HG03196 (cell line): Measurements from ENCODE around the gene ZNF286A.
"Not testable (repeated sequence)": the region's sequence is repeated elsewhere in the genome, so short reads cannot be mapped to it uniquely, and the experiment has no call there.

Experiments
- ATAC-seq: cut with Tn5 transposase; IDR thresholded peaks from one replicate; pipeline ENCODE4 v1.9.1; 2021; ENCODE audit not compliant: unreplicated experiment

Gene ZNF286A

DNA sequence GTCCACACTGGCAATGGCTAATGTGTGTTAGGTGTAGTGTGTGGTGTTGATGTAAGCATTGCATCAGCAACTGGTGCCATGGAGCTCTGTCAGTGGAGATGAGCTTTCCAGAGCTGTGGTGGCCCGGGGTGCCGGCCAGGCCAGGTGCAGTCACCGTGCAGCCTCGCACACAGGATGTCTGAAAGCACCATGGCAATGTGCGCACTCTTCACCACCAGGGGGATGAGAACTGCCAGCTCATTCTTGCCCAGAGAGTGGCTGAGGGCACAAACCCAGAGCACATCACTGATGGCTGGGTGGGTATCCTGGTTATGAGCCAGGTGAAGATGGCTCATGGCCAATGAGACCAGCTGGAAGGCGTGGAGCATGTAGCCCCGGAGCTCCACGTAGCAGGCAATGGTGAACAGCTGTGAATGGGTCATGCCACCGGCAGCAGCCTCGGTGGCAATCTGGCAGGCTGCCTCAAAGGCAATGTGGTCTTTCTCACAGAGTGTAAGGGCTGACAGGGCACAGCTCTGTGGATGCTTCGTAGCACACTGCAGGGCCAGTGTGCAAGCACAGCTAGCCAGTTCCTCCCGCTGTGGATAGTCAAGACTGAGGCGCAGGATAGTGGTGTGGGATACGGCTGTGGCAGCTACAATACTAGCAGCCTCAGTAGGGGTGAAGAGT is 69.4 kb downstream of the ZNF286A start:
- ATAC-seq: not testable (repeated sequence)
